ENCODE measurements around the gene TUBG2.

DNA sequence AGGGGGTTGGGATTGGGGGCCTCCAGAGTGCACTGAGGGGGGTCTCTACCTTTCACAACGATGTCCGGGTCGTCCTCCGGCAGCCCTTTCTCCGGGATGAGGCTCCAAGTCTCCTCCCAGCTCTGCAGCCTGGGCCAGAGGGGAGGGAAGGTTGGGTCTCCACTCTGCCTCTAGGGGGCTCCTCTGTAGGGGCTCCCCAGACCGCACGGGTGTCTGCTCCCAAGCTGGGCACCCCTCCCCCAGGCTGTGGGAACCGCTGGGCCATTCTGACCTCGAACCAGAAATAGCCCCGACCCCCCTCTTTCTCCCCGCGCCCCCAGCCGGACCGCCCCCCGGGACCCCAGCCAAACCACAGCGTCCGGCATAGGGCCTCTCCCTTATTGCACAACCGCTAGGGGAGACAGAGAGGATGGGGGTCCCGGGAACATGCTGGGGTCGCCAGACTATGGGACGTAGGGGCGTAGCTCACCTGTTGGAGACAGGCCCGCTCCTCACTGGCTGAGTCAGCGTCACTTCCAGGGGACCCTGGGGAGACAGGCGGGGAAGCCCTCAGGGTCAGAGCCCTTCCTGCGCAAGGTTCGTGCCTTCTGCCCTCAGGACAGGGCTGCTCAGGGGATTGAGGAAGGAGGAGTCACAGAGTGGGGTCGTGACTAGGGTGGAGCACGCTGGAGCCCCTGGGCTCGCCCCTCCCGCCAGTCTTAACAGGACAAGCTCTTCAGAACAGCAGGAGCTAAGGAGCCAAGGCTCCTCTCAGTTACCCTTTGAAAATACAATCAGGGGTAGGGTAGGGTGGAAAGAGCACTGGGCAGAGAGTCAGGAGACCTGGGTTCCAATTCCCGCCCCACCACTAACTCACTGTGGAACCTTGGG lies 15.0 kb downstream of the TUBG2 start:
- peak; percentile 46; the same call in 1 of the 2 replicates for TF ChIP-seq NFIC (IDR thresholded peaks at IDR 0.05)
- no peak for TF ChIP-seq EP300 (IDR thresholded peaks at IDR 0.05; ENCODE audit: borderline replicate concordance)
- TF ChIP-seq, protein P1, sequence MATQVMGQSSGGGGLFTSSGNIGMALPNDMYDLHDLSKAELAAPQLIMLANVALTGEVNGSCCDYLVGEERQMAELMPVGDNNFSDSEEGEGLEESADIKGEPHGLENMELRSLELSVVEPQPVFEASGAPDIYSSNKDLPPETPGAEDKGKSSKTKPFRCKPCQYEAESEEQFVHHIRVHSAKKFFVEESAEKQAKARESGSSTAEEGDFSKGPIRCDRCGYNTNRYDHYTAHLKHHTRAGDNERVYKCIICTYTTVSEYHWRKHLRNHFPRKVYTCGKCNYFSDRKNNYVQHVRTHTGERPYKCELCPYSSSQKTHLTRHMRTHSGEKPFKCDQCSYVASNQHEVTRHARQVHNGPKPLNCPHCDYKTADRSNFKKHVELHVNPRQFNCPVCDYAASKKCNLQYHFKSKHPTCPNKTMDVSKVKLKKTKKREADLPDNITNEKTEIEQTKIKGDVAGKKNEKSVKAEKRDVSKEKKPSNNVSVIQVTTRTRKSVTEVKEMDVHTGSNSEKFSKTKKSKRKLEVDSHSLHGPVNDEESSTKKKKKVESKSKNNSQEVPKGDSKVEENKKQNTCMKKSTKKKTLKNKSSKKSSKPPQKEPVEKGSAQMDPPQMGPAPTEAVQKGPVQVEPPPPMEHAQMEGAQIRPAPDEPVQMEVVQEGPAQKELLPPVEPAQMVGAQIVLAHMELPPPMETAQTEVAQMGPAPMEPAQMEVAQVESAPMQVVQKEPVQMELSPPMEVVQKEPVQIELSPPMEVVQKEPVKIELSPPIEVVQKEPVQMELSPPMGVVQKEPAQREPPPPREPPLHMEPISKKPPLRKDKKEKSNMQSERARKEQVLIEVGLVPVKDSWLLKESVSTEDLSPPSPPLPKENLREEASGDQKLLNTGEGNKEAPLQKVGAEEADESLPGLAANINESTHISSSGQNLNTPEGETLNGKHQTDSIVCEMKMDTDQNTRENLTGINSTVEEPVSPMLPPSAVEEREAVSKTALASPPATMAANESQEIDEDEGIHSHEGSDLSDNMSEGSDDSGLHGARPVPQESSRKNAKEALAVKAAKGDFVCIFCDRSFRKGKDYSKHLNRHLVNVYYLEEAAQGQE (IDR thresholded peaks at IDR 0.05; ENCODE audit: low read depth): no peak
- TF ChIP-seq TCF12 (IDR thresholded peaks at IDR 0.05; ENCODE audit: low read depth): no peak
- TF ChIP-seq, protein P2, sequence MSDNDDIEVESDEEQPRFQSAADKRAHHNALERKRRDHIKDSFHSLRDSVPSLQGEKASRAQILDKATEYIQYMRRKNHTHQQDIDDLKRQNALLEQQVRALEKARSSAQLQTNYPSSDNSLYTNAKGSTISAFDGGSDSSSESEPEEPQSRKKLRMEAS (IDR thresholded peaks at IDR 0.05): no peak
- no peak for TF ChIP-seq TAF1 (IDR thresholded peaks at IDR 0.05; ENCODE audit: low read depth)
- TF ChIP-seq, protein P3, sequence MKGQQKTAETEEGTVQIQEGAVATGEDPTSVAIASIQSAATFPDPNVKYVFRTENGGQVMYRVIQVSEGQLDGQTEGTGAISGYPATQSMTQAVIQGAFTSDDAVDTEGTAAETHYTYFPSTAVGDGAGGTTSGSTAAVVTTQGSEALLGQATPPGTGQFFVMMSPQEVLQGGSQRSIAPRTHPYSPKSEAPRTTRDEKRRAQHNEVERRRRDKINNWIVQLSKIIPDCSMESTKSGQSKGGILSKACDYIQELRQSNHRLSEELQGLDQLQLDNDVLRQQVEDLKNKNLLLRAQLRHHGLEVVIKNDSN (IDR thresholded peaks at IDR 0.05): no peak
- no peak for TF ChIP-seq YY1 (IDR thresholded peaks at IDR 0.05; ENCODE audit: low read depth)
